ENCODE measurements around the gene PIM3.
"Not testable (repeated sequence)": the region's sequence is repeated elsewhere in the genome, so short reads cannot be mapped to it uniquely, and the experiment has no call there.

DNA sequence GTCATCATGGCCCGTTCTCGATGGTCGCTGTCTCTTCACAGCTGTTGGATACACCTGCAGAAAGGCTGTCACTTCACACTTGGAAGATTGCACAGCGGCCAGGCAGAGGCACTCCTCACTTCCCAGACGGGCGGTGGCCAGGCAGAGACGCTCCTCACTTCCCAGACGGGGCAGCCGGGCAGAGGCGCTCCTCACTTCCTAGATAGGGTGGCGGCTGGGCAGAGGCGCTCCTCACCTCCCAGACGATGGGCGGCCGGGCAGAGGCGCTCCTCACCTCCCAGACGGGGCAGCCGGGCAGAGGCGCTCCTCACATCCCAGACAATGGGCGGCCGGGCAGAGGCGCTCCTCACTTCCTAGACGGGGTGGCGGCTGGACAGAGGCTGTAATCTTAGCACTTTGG is 29.3 kb downstream of the PIM3 start:
- not testable (repeated sequence) for TF ChIP-seq ELF4 (IDR thresholded peaks at IDR 0.05); FOXA1 (IDR thresholded peaks at IDR 0.05); SP1 (IDR thresholded peaks at IDR 0.05); NFRKB (IDR thresholded peaks at IDR 0.05); CTBP1 (IDR thresholded peaks at IDR 0.05; ENCODE audit: borderline replicate concordance); BHLHE40 (IDR thresholded peaks at IDR 0.05; ENCODE audit: borderline replicate concordance); L3MBTL2 (conservative IDR thresholded peaks at IDR 0.05); HDGF (IDR thresholded peaks at IDR 0.05; ENCODE audit: borderline replicate concordance); FOXM1 (IDR thresholded peaks at IDR 0.05; ENCODE audit: borderline replicate concordance)

Measured in HEK293T (cell line).